HEK293T (cell line): ENCODE data around the gene ASPRV1.

Source experiments
- CTCF ChIA-PET: fragments of 350-600 bp; formaldehyde crosslinking; extraction: SDS; loops from one replicate; lab custom pipeline; 2021; ENCODE audit warnings: antibody characterized with exemption, inconsistent platforms; lab: Yijun Ruan, JAX
- POLR2A ChIA-PET: fragments of 350-600 bp; formaldehyde crosslinking; extraction: SDS; loops from one replicate; lab custom pipeline; 2020; ENCODE audit warnings: antibody characterized with exemption, inconsistent platforms; lab: Yijun Ruan, JAX
- DNase-seq: peaks from one replicate; pipeline ENCODE4 v3.0.0; 2012; ENCODE audit warnings: mixed read lengths; ENCODE audit errors: extremely low spot score
- ARNT ChIP-seq: fragments of 450-650 bp; IDR thresholded peaks from 2 replicates; pipeline ENCODE4 v1.6.1; 2017; ENCODE audit warnings: mild to moderate bottlenecking
- BHLHE40 ChIP-seq: fragments of 450-650 bp; IDR thresholded peaks from 2 replicates; pipeline ENCODE4 v1.6.1; 2016; ENCODE audit warnings: mild to moderate bottlenecking, moderate library complexity, borderline replicate concordance
- CTBP1 ChIP-seq: fragments of 450-650 bp; IDR thresholded peaks from 2 replicates; pipeline ENCODE4 v1.6.1; 2016; ENCODE audit warnings: borderline replicate concordance
- ELF4 ChIP-seq: fragments of 450-650 bp; IDR thresholded peaks from 2 replicates; pipeline ENCODE4 v1.6.1; 2017; ENCODE audit warnings: antibody characterized with exemption
- FOXA1 ChIP-seq: fragments of 450-650 bp; IDR thresholded peaks from 2 replicates; pipeline ENCODE4 v1.6.1; 2016; ENCODE audit warnings: mild to moderate bottlenecking
- FOXK2 ChIP-seq: fragments of 450-650 bp; IDR thresholded peaks from 2 replicates; pipeline ENCODE4 v1.6.1; 2016; ENCODE audit warnings: mild to moderate bottlenecking
- FOXM1 ChIP-seq: fragments of 450-650 bp; IDR thresholded peaks from 2 replicates; pipeline ENCODE4 v1.6.1; 2017; ENCODE audit warnings: mild to moderate bottlenecking, borderline replicate concordance
- HDGF ChIP-seq: fragments of 450-650 bp; IDR thresholded peaks from 2 replicates; pipeline ENCODE4 v1.6.1; 2017; ENCODE audit warnings: antibody characterized with exemption, borderline replicate concordance
- L3MBTL2 ChIP-seq: fragments of 450-650 bp; conservative IDR thresholded peaks from 2 replicates; pipeline ENCODE4 v1.6.1; 2016; ENCODE audit warnings: mild to moderate bottlenecking
- LEF1 ChIP-seq: fragments of 450-650 bp; IDR thresholded peaks from 2 replicates; pipeline ENCODE4 v1.6.1; 2017; ENCODE audit warnings: mild to moderate bottlenecking, borderline replicate concordance
- NFRKB ChIP-seq: fragments of 450-650 bp; IDR thresholded peaks from 2 replicates; pipeline ENCODE4 v1.6.1; 2016; ENCODE audit warnings: mild to moderate bottlenecking, moderate library complexity
- SP1 ChIP-seq: fragments of 450-650 bp; IDR thresholded peaks from 2 replicates; pipeline ENCODE4 v1.6.1; 2017
- SUZ12 ChIP-seq: fragments of 450-650 bp; IDR thresholded peaks from 2 replicates; pipeline ENCODE4 v1.6.1; 2016; ENCODE audit warnings: mild to moderate bottlenecking
- TARDBP ChIP-seq: fragments of 450-650 bp; IDR thresholded peaks from 2 replicates; pipeline ENCODE4 v1.6.1; 2016
- ZNF384 ChIP-seq: fragments of 450-650 bp; IDR thresholded peaks from 2 replicates; pipeline ENCODE4 v1.6.1; 2016
- TF ChIP-seq, protein P1 (sequence below): fragments of 450-650 bp; IDR thresholded peaks from 2 replicates; pipeline ENCODE4 v1.6.1; 2016

ASPRV1 gene

GRCh38 chr2:69961496-69961895 lies at the start of gene ASPRV1:
ASPRV1 (minus strand) TSS chr2:69961631; CDS start chr2:69961436, 195 bp downstream.
- no peak for DNase-seq
- ChIA-PET CTCF (no interaction called here), POLR2A (no interaction called here)
- TF ChIP-seq BHLHE40 (no peak), FOXA1 (no peak), NFRKB (no peak), HDGF (no peak)
- TF ChIP-seq, protein P1, sequence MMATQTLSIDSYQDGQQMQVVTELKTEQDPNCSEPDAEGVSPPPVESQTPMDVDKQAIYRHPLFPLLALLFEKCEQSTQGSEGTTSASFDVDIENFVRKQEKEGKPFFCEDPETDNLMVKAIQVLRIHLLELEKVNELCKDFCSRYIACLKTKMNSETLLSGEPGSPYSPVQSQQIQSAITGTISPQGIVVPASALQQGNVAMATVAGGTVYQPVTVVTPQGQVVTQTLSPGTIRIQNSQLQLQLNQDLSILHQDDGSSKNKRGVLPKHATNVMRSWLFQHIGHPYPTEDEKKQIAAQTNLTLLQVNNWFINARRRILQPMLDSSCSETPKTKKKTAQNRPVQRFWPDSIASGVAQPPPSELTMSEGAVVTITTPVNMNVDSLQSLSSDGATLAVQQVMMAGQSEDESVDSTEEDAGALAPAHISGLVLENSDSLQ = no peak

DNA sequence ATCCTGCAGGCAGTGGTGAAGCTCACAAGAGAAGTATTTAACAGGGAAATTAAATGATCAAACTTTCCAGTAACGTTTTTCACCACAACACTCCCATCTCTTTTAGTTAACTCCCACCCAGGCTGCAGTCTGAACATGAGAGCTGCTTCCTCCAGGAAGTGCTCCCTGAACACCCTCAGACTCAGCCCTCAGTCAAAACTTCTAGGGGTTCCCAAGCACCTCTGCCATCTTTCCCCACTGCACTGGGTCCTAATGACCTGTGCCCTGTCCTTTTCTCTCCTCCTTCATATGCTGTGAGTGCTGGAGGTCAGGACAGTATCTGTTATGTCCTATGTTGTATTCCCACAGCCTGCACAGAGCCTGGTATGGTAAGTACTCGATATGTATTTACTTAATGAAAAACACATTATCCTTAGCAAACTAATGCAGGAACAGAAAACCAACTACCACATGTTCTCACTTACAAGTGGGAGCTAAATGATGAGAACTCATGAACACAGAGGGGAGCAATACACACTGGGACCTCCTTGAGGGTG lies 49.2 kb upstream of the ASPRV1 start:
- ChIA-PET CTCF (no interaction called here), POLR2A (no interaction called here)
- no peak for TF ChIP-seq TARDBP
- TF ChIP-seq FOXA1 = no peak
- no peak for TF ChIP-seq ELF4
- no peak for DNase-seq

DNA sequence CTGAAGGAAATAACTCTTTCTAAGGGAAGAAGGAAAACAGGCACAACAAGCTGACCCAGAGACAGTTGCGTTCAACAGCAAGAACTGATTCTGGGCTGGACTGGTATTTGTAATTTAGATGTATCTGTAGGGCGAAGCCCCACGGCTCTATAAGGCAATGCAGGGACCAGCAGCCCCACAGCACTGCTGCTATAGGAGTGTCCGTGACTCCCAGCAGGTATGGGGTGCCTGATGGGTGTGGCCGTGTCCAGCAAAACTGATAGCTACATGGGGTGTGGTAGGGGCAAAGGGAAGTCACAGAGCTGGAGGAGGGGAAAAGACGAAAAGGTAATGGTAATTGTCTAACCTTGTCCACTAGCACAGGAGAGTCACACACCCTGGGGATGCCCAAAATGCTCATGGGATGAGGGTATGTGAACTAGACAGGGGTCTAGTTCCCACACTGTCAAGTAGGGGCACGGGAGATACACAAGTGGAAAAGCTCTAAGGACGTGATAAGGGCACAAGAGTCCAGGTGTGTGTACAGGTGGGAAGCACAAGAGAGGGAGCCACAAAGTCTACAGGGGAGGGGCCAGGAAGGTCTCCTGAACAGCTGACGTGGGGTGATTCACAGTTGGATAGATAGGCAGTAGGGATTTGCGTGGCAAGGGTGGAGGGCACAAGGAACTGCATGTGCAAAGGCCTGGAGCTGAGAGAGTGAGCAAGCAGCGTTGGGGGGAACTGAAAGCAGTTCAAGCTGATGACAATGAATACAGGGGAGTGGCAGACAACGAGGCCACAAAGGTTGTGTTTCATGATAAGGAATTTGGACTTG lies 48.5 kb upstream of the ASPRV1 start:
- ChIA-PET POLR2A (no interaction called here), CTCF (no interaction called here)
- TF ChIP-seq ZNF384 = no peak
- no peak for DNase-seq

DNA sequence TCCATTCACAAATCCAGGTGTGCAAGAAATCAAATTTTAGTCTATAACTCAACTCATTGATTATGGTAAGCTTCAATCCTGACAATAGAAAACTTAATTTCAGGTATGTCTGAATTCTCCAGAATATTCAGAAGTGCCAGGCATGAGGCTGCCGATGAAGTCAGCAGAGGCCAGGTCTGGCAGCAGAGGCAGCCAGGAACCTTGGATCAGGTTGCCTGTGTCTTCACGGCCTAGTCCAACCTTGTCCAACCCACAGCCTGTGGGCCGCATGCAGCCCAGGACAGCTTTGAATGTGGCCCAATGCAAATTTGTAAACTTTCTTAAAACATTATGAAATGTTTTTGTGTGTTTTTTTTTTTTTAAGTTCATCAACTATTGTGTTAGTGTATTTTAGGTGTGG lies 46.9 kb upstream of the ASPRV1 start:
- DNase-seq = no peak
- TF ChIP-seq FOXM1 (no peak), TARDBP (no peak), LEF1 (no peak), SUZ12 (no peak), HDGF (no peak), ARNT (no peak), FOXK2 (no peak), CTBP1 (no peak), BHLHE40 (no peak)
- ChIA-PET CTCF (no interaction called here), POLR2A (no interaction called here)

GRCh38 chr2:70007151-70007550 lies 45.7 kb upstream of the ASPRV1 start:
- TF ChIP-seq, protein P1 = no peak
- TF ChIP-seq NFRKB = no peak
- TF ChIP-seq CTBP1 = no peak
- TF ChIP-seq BHLHE40 = no peak
- no peak for TF ChIP-seq HDGF
- no peak for TF ChIP-seq FOXA1
- TF ChIP-seq ARNT = no peak
- no peak for TF ChIP-seq SP1
- no peak for TF ChIP-seq ELF4
- no peak for TF ChIP-seq SUZ12
- TF ChIP-seq FOXM1 = no peak
- TF ChIP-seq LEF1 = no peak
- ChIA-PET POLR2A (no interaction called here), CTCF (interaction anchor here (0.7 kb wide), 1 partner anchor 1265 kb away, joined by 3 read pairs; no protein-coding TSS in a partner anchor)
- no peak for DNase-seq

- no peak for TF ChIP-seq HDGF
- TF ChIP-seq BHLHE40 = no peak
- no peak for TF ChIP-seq NFRKB
- TF ChIP-seq CTBP1 = no peak
- no peak for TF ChIP-seq SP1
- no peak for TF ChIP-seq ARNT
- no peak for TF ChIP-seq ZNF384
- TF ChIP-seq FOXK2 = no peak
- TF ChIP-seq, protein P1 = no peak
- no peak for TF ChIP-seq TARDBP
- TF ChIP-seq FOXA1 = no peak
- TF ChIP-seq LEF1 = no peak
- no peak for TF ChIP-seq ELF4
- no peak for TF ChIP-seq FOXM1
- TF ChIP-seq SUZ12 = no peak
- no peak for TF ChIP-seq L3MBTL2
- CTCF ChIA-PET = interaction anchor here (1.0 kb wide), 1 partner anchor 31 kb away, joined by 3 read pairs; no protein-coding TSS in a partner anchor
- DNase-seq = no peak
- POLR2A ChIA-PET = no interaction called here
These were observed 45.0 kb upstream of the ASPRV1 start for GRCh38 chr2:70006447-70006784.
